Measurements from ENCODE around the gene RAB5A. TPM values are rescaled to one million over a fixed set of nuclear protein-coding genes. Genes with fewer than 3 reads are reported as not detected.
"Not testable (repeated sequence)": the region's sequence is repeated elsewhere in the genome, so short reads cannot be mapped to it uniquely, and the experiment has no call there.

Gene RAB5A
- total RNA-seq, 1 experiment from 2014 or later: 102 TPM

- CTCF ChIA-PET: interaction anchor here (0.5 to 0.8 kb wide), 5 partner anchors 28 to 680 kb away, joined by 3 to 4 read pairs (median 3); no protein-coding TSS in a partner anchor
- POLR2A ChIA-PET: interaction anchor here (0.6 to 2.7 kb wide), 15 partner anchors 10 to 241 kb away, joined by 3 to 26 read pairs (median 3); partner anchors contain the start of genes KAT2B and SGO1
- peak overlapping the region; percentile 98 for H3K27ac Mint-ChIP-seq (ENCODE audit: low read depth, unreplicated experiment)
Measured at GRCh38 chr3:19947549-19948225, 790 bp downstream of the RAB5A start.

GRCh38 chr3:19948226-19948591 is 1.3 kb downstream of the RAB5A start:
- intact Hi-C loops (cut with micrococcal nuclease): no loop called here
- TF ChIP-seq CTCF (IDR thresholded peaks at IDR 0.05; ENCODE audit: unreplicated experiment): no peak
- BruUV-seq (replicated peaks): no TSS peak
- Mint-ChIP-seq H3K4me3 (ENCODE audit: unreplicated experiment) (peak overlapping the region; percentile 85), H3K4me1 (ENCODE audit: insufficient read depth, unreplicated experiment) (peaks cover 14% of the 10 kb centered on the region), H3K27ac (ENCODE audit: low read depth, unreplicated experiment) (peak overlapping the region; percentile 98), H3K27me3 (ENCODE audit: insufficient read depth, unreplicated experiment) (no peaks in the 10 kb centered on the region), H3K9me3 (ENCODE audit: unreplicated experiment) (no peaks in the 10 kb centered on the region), H3K36me3 (ENCODE audit: insufficient read depth, unreplicated experiment) (peaks cover 33% of the 10 kb centered on the region)
- POLR2A ChIA-PET: interaction anchor here (0.6 to 2.7 kb wide), 15 partner anchors 10 to 241 kb away, joined by 3 to 26 read pairs (median 3); partner anchors contain the start of genes KAT2B and SGO1
- CTCF ChIA-PET: interaction anchor here (0.6 to 0.8 kb wide), 4 partner anchors 28 to 1756 kb away, joined by 3 to 4 read pairs (median 4); no protein-coding TSS in a partner anchor
- DNase-seq (ENCODE audit: unreplicated experiment): no peak

More at GRCh38 chr3:19947549-19948225, 790 bp downstream of the RAB5A start:
- BruUV-seq (replicated peaks): TSS peak; percentile 46
- Mint-ChIP-seq H3K9me3 (ENCODE audit: unreplicated experiment) (no peaks in the 10 kb centered on the region), H3K4me1 (ENCODE audit: insufficient read depth, unreplicated experiment) (peaks cover 14% of the 10 kb centered on the region), H3K4me3 (ENCODE audit: unreplicated experiment) (peak overlapping the region; percentile 85), H3K36me3 (ENCODE audit: insufficient read depth, unreplicated experiment) (peaks cover 28% of the 10 kb centered on the region), H3K27me3 (ENCODE audit: insufficient read depth, unreplicated experiment) (no peaks in the 10 kb centered on the region)
- peak; percentile 60 for DNase-seq (ENCODE audit: unreplicated experiment)
- TF ChIP-seq CTCF (IDR thresholded peaks at IDR 0.05; ENCODE audit: unreplicated experiment): no peak
- intact Hi-C loops (cut with micrococcal nuclease): loop anchor here (2.0 kb wide), 1 partner anchor 93 kb away; the partner anchor contains the start of gene KAT2B

GRCh38 chr3:19950316-19950715 is 3.4 kb downstream of the RAB5A start:
- TF ChIP-seq CTCF (IDR thresholded peaks at IDR 0.05; ENCODE audit: unreplicated experiment): no peak
- ChIA-PET POLR2A (interaction anchor here (0.6 to 1.1 kb wide), 3 partner anchors 12 to 233 kb away, joined by 3 to 4 read pairs (median 4); partner anchors contain the start of gene KAT2B), CTCF (interaction anchor here (1.7 kb wide), 1 partner anchor 885 kb away, joined by 3 read pairs; no protein-coding TSS in a partner anchor)
- intact Hi-C loops (cut with micrococcal nuclease): no loop called here
- H3K9me3 Mint-ChIP-seq (ENCODE audit: unreplicated experiment): no peaks in the 10 kb centered on the region
- no peak for DNase-seq (ENCODE audit: unreplicated experiment)
- H3K27me3 Mint-ChIP-seq (ENCODE audit: insufficient read depth, unreplicated experiment): no peaks in the 10 kb centered on the region
- H3K4me3 Mint-ChIP-seq (ENCODE audit: unreplicated experiment): no peak overlapping the region
- BruUV-seq (replicated peaks): no TSS peak
- H3K36me3 Mint-ChIP-seq (ENCODE audit: insufficient read depth, unreplicated experiment): peaks cover 51% of the 10 kb centered on the region
- peaks cover 8% of the 10 kb centered on the region for H3K4me1 Mint-ChIP-seq (ENCODE audit: insufficient read depth, unreplicated experiment)
- H3K27ac Mint-ChIP-seq (ENCODE audit: low read depth, unreplicated experiment): no peak overlapping the region

- BruUV-seq (replicated peaks): no TSS peak
- Mint-ChIP-seq H3K4me1 (ENCODE audit: insufficient read depth, unreplicated experiment) (peaks cover 7% of the 10 kb centered on the region), H3K27ac (ENCODE audit: low read depth, unreplicated experiment) (no peak overlapping the region)
Measured at GRCh38 chr3:19954676-19955075, 7.8 kb downstream of the RAB5A start.

GRCh38 chr3:19957354-19957753 is 10.5 kb downstream of the RAB5A start:
- H3K27me3 Mint-ChIP-seq (ENCODE audit: insufficient read depth, unreplicated experiment); BruUV-seq (replicated peaks); H3K9me3 Mint-ChIP-seq (ENCODE audit: unreplicated experiment); intact Hi-C loops (cut with micrococcal nuclease); DNase-seq (ENCODE audit: unreplicated experiment); H3K4me3 Mint-ChIP-seq (ENCODE audit: unreplicated experiment); H3K27ac Mint-ChIP-seq (ENCODE audit: low read depth, unreplicated experiment): not testable (repeated sequence)
- ChIA-PET CTCF (interaction anchor here (1.2 kb wide), 1 partner anchor 72 kb away, joined by 3 read pairs; no protein-coding TSS in a partner anchor), POLR2A (interaction anchor here (1.0 kb wide), 2 partner anchors 8 to 9 kb away, joined by 3 to 5 read pairs; no protein-coding TSS in a partner anchor)
- H3K36me3 Mint-ChIP-seq (ENCODE audit: insufficient read depth, unreplicated experiment): peaks cover 79% of the 10 kb centered on the region
- H3K4me1 Mint-ChIP-seq (ENCODE audit: insufficient read depth, unreplicated experiment): peaks cover 12% of the 10 kb centered on the region

More at GRCh38 chr3:19954676-19955075, 7.8 kb downstream of the RAB5A start:
- H3K4me3 Mint-ChIP-seq (ENCODE audit: unreplicated experiment): no peak overlapping the region
- intact Hi-C loops (cut with micrococcal nuclease): no loop called here
- no peak for DNase-seq (ENCODE audit: unreplicated experiment)
- H3K36me3 Mint-ChIP-seq (ENCODE audit: insufficient read depth, unreplicated experiment): peaks cover 82% of the 10 kb centered on the region
- no peaks in the 10 kb centered on the region for H3K27me3 Mint-ChIP-seq (ENCODE audit: insufficient read depth, unreplicated experiment)
- no peaks in the 10 kb centered on the region for H3K9me3 Mint-ChIP-seq (ENCODE audit: unreplicated experiment)
- no peak for TF ChIP-seq CTCF (IDR thresholded peaks at IDR 0.05; ENCODE audit: unreplicated experiment)
- ChIA-PET CTCF (no interaction called here), POLR2A (no interaction called here)

All from MCF 10A (cell line).